GM18870 (cell line): ENCODE results near the gene KRT78.

ENCODE experiments used
- ATAC-seq: cut with Tn5 transposase; IDR thresholded peaks from one replicate; pipeline ENCODE4 v1.9.1; 2021; ENCODE audit warnings: moderate library complexity; ENCODE audit not compliant: unreplicated experiment

KRT78 gene

DNA sequence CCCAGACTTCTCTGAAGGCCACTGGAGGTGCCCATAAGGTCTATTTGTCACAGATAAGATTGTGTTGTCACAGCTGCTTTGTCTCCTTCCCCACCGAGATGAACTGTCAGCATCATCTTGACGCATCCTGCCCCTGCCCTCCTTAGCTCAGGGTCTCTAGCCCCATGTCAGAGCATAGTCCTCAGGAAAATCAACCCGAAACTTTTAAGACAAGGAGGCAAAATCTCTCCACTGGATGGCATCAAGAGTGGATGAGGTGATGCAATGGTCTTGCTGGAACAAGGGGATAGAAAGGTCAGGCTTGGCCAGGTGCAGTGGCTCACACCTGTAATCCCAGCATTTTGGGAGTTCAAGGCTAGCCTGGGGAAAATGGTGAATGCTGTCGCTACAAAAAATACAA, 22.8 kb downstream of the KRT78 start:
- no peak for ATAC-seq

DNA sequence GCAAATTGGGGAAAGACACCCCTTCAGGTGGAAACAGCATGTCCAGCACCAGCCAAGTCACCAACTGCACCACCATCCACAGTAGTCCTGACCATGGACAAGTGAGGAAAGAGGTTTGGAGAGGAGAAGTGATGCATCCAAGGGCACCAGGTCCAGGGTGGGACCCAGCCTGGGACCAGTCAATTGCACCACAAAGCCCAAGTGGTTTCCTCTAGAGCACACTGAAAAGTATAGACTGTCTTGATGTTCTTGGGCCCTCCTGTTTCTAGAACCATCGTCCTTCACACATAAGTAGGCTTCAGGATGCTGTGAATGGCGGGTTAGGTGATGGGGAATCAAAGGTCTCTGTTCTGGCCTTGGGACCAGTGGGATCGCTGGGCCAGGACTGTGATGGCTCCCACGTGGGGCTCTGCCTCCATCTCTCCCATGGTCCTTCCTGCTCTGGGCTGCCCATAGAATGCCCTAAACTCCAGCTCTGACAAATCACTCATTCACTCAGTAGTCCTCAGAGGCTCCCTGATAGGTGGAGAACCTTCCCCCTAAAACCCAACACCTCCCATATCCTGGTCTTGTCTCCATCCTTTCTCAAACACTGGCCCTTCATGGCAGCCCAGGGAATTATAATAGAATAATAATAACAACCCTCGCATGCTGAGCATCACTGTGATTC, 23.9 kb downstream of the KRT78 start:
- no peak for ATAC-seq

- no peak for ATAC-seq
Observed at GRCh38 chr12:52823761-52824450, 24.9 kb downstream of the KRT78 start.

GRCh38 chr12:52822771-52823510, 25.9 kb downstream of the KRT78 start:
- no peak for ATAC-seq

DNA sequence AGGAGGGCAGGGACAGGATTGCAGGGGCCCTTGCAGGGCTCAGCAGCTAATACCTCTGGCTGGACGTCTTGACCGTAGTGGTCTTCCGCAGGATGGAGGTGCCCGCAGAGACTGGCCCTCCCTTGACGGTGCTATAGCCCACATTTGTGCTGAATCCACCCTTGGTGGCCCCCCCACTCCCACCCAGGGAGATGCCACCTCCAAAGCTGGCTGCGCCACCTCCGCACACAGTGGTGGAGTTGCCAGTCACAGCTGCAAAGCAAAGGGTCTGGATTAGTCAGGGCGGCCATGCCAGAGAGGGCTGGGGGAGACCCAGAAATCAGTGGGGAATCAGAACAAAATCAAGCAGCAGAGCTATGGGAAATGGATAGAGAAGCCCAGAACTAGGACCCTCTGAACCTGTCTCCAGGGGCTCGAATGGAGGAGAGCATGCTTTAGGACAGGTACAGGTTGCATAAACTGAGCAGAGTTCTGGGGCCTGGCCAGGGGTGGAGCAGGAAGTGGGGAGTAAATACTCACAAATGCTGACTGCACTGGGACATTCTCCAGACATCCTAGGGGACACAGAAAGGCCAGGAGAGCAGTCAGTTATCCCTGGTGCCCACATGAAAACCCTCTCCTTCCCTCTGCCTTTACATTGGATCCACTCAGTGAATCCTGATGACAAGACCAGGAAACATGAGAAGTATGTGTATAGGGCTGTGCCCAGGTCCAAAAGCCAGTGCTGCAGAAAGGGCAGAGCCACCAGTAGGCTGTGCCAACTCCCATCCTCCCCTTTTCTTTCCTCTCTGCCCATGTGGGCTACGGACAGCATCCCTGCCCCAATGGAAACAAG, 26.8 kb downstream of the KRT78 start:
- ATAC-seq, result no peak

GRCh38 chr12:52821071-52821730, 27.6 kb downstream of the KRT78 start:
- no peak for ATAC-seq

DNA sequence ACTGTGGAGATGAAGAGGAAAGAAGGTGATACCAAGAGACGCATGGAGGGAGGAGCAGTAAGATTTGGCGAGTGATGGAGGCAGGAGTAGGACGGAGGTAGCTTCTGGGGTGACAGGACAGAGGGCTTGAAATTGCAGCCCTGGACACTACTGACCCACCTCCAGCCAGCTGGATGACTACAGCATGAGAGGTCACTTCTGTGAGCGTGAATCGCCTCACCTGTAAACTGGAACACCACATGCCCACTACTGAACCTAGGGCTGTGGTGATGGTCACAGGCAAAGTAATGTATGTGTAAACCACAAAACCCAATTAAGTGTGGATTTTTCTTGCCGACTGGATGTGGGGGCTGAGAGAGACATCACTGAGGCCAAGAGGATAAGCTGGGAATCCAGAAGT, 28.3 kb downstream of the KRT78 start:
- no peak for ATAC-seq

GRCh38 chr12:52819731-52820510, 28.9 kb downstream of the KRT78 start:
- ATAC-seq, result no peak

- no peak for ATAC-seq
Observed at GRCh38 chr12:52818887-52819420, 29.8 kb downstream of the KRT78 start.

DNA sequence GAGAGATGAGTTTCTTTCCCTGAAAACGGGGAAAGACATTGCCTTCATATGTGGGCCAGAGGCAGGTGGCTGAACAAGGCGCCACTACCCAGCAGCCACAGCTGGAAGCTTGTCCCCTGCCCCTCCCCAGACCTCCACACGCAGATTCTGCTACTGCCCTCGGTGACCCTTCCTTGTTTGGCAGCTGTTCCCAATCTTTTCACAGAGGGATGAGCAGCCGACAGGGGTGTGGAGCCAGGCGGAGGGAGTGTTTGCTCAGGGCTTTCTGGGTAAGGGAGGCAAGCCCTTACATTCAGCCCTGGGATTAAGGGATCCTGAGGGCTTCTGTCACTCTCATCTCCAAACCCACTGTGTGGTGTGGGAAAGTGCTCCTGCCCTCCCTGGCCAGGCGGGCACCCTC, 30.4 kb downstream of the KRT78 start:
- ATAC-seq, result no peak

GRCh38 chr12:52817699-52818238, 31.0 kb downstream of the KRT78 start:
- no peak for ATAC-seq

GRCh38 chr12:52817003-52817698, 31.6 kb downstream of the KRT78 start:
- ATAC-seq, result no peak

GRCh38 chr12:52815676-52816588, 32.9 kb downstream of the KRT78 start:
- ATAC-seq, result no peak

- ATAC-seq, result no peak
Observed at GRCh38 chr12:52815161-52815560, 33.6 kb downstream of the KRT78 start.

DNA sequence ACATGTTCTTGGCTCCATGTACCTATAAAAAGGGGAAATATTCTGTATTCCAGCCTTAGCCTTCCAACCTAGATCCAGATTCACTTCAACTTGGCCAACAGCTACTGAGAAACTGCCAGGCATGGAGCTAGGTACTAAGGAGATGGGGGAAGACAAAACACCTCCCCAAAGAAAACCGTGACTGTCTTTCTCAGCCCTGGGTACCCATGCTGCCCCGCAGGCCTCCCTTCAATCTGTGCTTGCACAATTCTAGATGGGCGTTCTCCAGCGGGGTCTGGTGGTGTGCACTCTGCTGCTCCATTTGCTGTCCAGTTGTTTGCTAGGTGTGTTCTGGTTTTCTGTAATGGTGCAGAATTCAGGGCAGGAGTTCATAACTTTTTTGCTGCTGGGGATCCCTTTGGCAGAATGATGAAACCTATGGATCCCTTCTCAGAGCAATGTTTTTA, 34.1 kb downstream of the KRT78 start:
- no peak for ATAC-seq

GRCh38 chr12:52813885-52814709, 34.7 kb downstream of the KRT78 start, which contains the start of gene KRT4:
Gene KRT4, minus strand, starts transcription at chr12:52814116. Its CDS starts 58 bp downstream, at chr12:52814058.
- ATAC-seq, result no peak
